Measurements from ENCODE around the gene ITPRIPL2. TPM values are rescaled to one million over a fixed set of nuclear protein-coding genes. Genes with fewer than 3 reads are reported as not detected.

ITPRIPL2 gene
- polyA plus RNA-seq, 1 donor (not counting 4 experiments of a cell fraction or from before 2014, with no cell fraction given): 5.9 TPM

- dilution Hi-C loops (cut with MboI; ENCODE audit: extremely low pct_ligation_motif_present, low sequenced_read_pairs): no loop called here
- Histone ChIP-seq H3K9me3 (ENCODE audit: control insufficient read depth, low read depth, low read length) (no peaks in the 10 kb centered on the region), H3K9me1 (ENCODE audit: control insufficient read depth, extremely low read depth, insufficient read depth, low read length) (no peaks in the 10 kb centered on the region), H3K4me3 (ENCODE audit: control insufficient read depth in 2 of 3, extremely low read depth in 1 of 3, insufficient read depth in 2 of 3, low read depth in 1 of 3, low read length in 3 of 3) (no peak overlapping the region), H3K36me3 (ENCODE audit: control insufficient read depth in 2 of 2, extremely low read depth in 1 of 2, insufficient read depth in 2 of 2, low read length in 2 of 2) (no peaks in the 10 kb centered on the region), H2AFZ (ENCODE audit: control insufficient read depth, low read length) (no peak overlapping the region), H3K79me2 (ENCODE audit: control insufficient read depth, insufficient read depth, low read length) (no peaks in the 10 kb centered on the region), H3K9ac (ENCODE audit: control insufficient read depth, extremely low read depth, insufficient read depth, low read length) (no peak overlapping the region), H4K20me1 (ENCODE audit: control insufficient read depth, extremely low read depth, insufficient read depth, low read length) (no peaks in the 10 kb centered on the region), H3K4me2 (ENCODE audit: control insufficient read depth, extremely low read depth, insufficient read depth, low read depth, low read length) (no peak overlapping the region), H3K27me3 (ENCODE audit: control insufficient read depth, extremely low read depth, insufficient read depth, low read length) (no peaks in the 10 kb centered on the region), H3K4me1 (ENCODE audit: control insufficient read depth, extremely low read depth, insufficient read depth, low read length) (peaks cover 7% of the 10 kb centered on the region), H3K27ac (ENCODE audit: control insufficient read depth, insufficient read depth, low read length) (no peak overlapping the region)
- DNase-seq (ENCODE audit: low read depth, low spot score): no peak
- TF ChIP-seq CTCF (optimal IDR thresholded peaks at IDR 0.05 in 1 of 3, IDR thresholded peaks at IDR 0.05 in 1 of 3, conservative IDR thresholded peaks at IDR 0.05 in 1 of 3; ENCODE audit: extremely low read depth in 1 of 3, insufficient read depth in 2 of 3, low read length in 3 of 3) (no peak), EZH2 (IDR thresholded peaks at IDR 0.05; ENCODE audit: low read length) (no peak)
- FAIRE-seq: no peak
These were observed 7.7 kb upstream of the ITPRIPL2 start for GRCh38 chr16:19105891-19106624.

- H3K79me2 ChIP-seq (ENCODE audit: control insufficient read depth, insufficient read depth, low read length): no peaks in the 10 kb centered on the region
- H2AFZ ChIP-seq (ENCODE audit: control insufficient read depth, low read length): no peak overlapping the region
- no peak overlapping the region for H3K27ac ChIP-seq (ENCODE audit: control insufficient read depth, insufficient read depth, low read length)
- H3K9me1 ChIP-seq (ENCODE audit: control insufficient read depth, extremely low read depth, insufficient read depth, low read length): no peaks in the 10 kb centered on the region
- H4K20me1 ChIP-seq (ENCODE audit: control insufficient read depth, extremely low read depth, insufficient read depth, low read length): no peaks in the 10 kb centered on the region
- DNase-seq (ENCODE audit: low read depth, low spot score): no peak
- TF ChIP-seq EZH2 (IDR thresholded peaks at IDR 0.05; ENCODE audit: low read length) (no peak), CTCF (optimal IDR thresholded peaks at IDR 0.05 in 1 of 3, IDR thresholded peaks at IDR 0.05 in 1 of 3, conservative IDR thresholded peaks at IDR 0.05 in 1 of 3; ENCODE audit: extremely low read depth in 1 of 3, insufficient read depth in 2 of 3, low read length in 3 of 3) (no peak)
- no peaks in the 10 kb centered on the region for H3K27me3 ChIP-seq (ENCODE audit: control insufficient read depth, extremely low read depth, insufficient read depth, low read length)
- H3K4me2 ChIP-seq (ENCODE audit: control insufficient read depth, extremely low read depth, insufficient read depth, low read depth, low read length): no peak overlapping the region
- peaks cover 7% of the 10 kb centered on the region for H3K4me1 ChIP-seq (ENCODE audit: control insufficient read depth, extremely low read depth, insufficient read depth, low read length)
- H3K4me3 ChIP-seq (ENCODE audit: control insufficient read depth in 2 of 3, extremely low read depth in 1 of 3, insufficient read depth in 2 of 3, low read depth in 1 of 3, low read length in 3 of 3): no peak overlapping the region
- H3K36me3 ChIP-seq (ENCODE audit: control insufficient read depth in 2 of 2, extremely low read depth in 1 of 2, insufficient read depth in 2 of 2, low read length in 2 of 2): no peaks in the 10 kb centered on the region
- H3K9ac ChIP-seq (ENCODE audit: control insufficient read depth, extremely low read depth, insufficient read depth, low read length): no peak overlapping the region
- H3K9me3 ChIP-seq (ENCODE audit: control insufficient read depth, low read depth, low read length): no peaks in the 10 kb centered on the region
- FAIRE-seq: no peak
- dilution Hi-C loops (cut with MboI; ENCODE audit: extremely low pct_ligation_motif_present, low sequenced_read_pairs): no loop called here
These were observed 7.1 kb upstream of the ITPRIPL2 start for GRCh38 chr16:19106625-19107020.
